ENCODE measurements around the gene PTGFRN. TPM values are rescaled to one million over a fixed set of nuclear protein-coding genes. Genes with fewer than 3 reads are reported as not detected.
"Not testable (repeated sequence)": the region's sequence is repeated elsewhere in the genome, so short reads cannot be mapped to it uniquely, and the experiment has no call there.

The PTGFRN gene
- total RNA-seq, 1 donor from 2014 or later, result 91.3 TPM

GRCh38 chr1:116931016-116931918, 21.6 kb downstream of the PTGFRN start:
- TF ChIP-seq CTCF (IDR thresholded peaks at IDR 0.05; ENCODE audit: insufficient read depth, low read length, poor library complexity, severe bottlenecking), result no peak
- DNase-seq (ENCODE audit: low read depth), result no peak
- Histone ChIP-seq H3K36me3 (ENCODE audit: control insufficient read depth, insufficient read depth, low read length) (no peaks in the 10 kb centered on the region), H3K27me3 (ENCODE audit: control insufficient read depth, insufficient read depth, low read length) (no peaks in the 10 kb centered on the region), H3K4me3 (ENCODE audit: low read depth, low read length) (no peak overlapping the region)

GRCh38 chr1:116933606-116934515, 24.1 kb downstream of the PTGFRN start:
- H3K27me3 ChIP-seq (ENCODE audit: control insufficient read depth, insufficient read depth, low read length), result no peaks in the 10 kb centered on the region
- H3K36me3 ChIP-seq (ENCODE audit: control insufficient read depth, insufficient read depth, low read length), result no peaks in the 10 kb centered on the region
- no peak for TF ChIP-seq CTCF (IDR thresholded peaks at IDR 0.05; ENCODE audit: insufficient read depth, low read length, poor library complexity, severe bottlenecking)
- no peak overlapping the region for H3K4me3 ChIP-seq (ENCODE audit: low read depth, low read length)
- DNase-seq (ENCODE audit: low read depth), result no peak

- Histone ChIP-seq H3K36me3 (ENCODE audit: control insufficient read depth, insufficient read depth, low read length) (no peaks in the 10 kb centered on the region), H3K4me3 (ENCODE audit: low read depth, low read length) (no peak overlapping the region)
- DNase-seq (ENCODE audit: low read depth), result no peak
These were observed 25.0 kb downstream of the PTGFRN start for GRCh38 chr1:116934586-116935207.

GRCh38 chr1:116938216-116938615, 28.5 kb downstream of the PTGFRN start:
- no peaks in the 10 kb centered on the region for H3K36me3 ChIP-seq (ENCODE audit: control insufficient read depth, insufficient read depth, low read length)
- TF ChIP-seq CTCF (IDR thresholded peaks at IDR 0.05; ENCODE audit: insufficient read depth, low read length, poor library complexity, severe bottlenecking), result no peak
- no peak overlapping the region for H3K4me3 ChIP-seq (ENCODE audit: low read depth, low read length)
- DNase-seq (ENCODE audit: low read depth), result no peak
- H3K27me3 ChIP-seq (ENCODE audit: control insufficient read depth, insufficient read depth, low read length), result no peaks in the 10 kb centered on the region

More at GRCh38 chr1:116934586-116935207, 25.0 kb downstream of the PTGFRN start:
- TF ChIP-seq CTCF (IDR thresholded peaks at IDR 0.05; ENCODE audit: insufficient read depth, low read length, poor library complexity, severe bottlenecking), result no peak
- H3K27me3 ChIP-seq (ENCODE audit: control insufficient read depth, insufficient read depth, low read length), result no peaks in the 10 kb centered on the region

GRCh38 chr1:116939780-116940543, 30.2 kb downstream of the PTGFRN start:
- not testable (repeated sequence) for H3K4me3 ChIP-seq (ENCODE audit: low read depth, low read length); DNase-seq (ENCODE audit: low read depth); H3K36me3 ChIP-seq (ENCODE audit: control insufficient read depth, insufficient read depth, low read length); H3K27me3 ChIP-seq (ENCODE audit: control insufficient read depth, insufficient read depth, low read length)

All from kidney epithelial cell (primary cell).